Hepatocyte (in vitro differentiated cells): Measurements from ENCODE around the gene NPPC. TPM values are rescaled to one million over a fixed set of nuclear protein-coding genes. Genes with fewer than 3 reads are reported as not detected.

Experiments
- DNase-seq: peaks from one replicate; pipeline ENCODE4 v3.0.0-alpha.2; 2016; ENCODE audit warnings: low spot score
- H2AFZ ChIP-seq: fragments of 200-600 bp; sonication (generic); 2 replicates; pipeline ENCODE4 v1.6.0; 2016; ENCODE audit warnings: antibody characterized with exemption, mild to moderate bottlenecking
- H3K27ac ChIP-seq: fragments of 200-600 bp; sonication (generic); 2 replicates; pipeline ENCODE4 v1.5.1; 2016; ENCODE audit warnings: mild to moderate bottlenecking
- H3K27me3 ChIP-seq: fragments of 200-600 bp; sonication (generic); 2 replicates; pipeline ENCODE4 v1.6.1; 2016
- H3K36me3 ChIP-seq: fragments of 200-600 bp; sonication (generic); replicated peaks from 2 replicates; pipeline ENCODE4 v1.5.1; 2016; ENCODE audit warnings: low read depth; ENCODE audit not compliant: insufficient read depth
- H3K4me1 ChIP-seq: fragments of 200-600 bp; sonication (generic); 2 replicates; pipeline ENCODE4 v1.5.1; 2016; ENCODE audit warnings: mild to moderate bottlenecking, moderate library complexity; ENCODE audit not compliant: insufficient read depth
- H3K4me2 ChIP-seq: fragments of 200-600 bp; sonication (generic); 2 replicates; pipeline ENCODE4 v1.6.0; 2016
- H3K4me3 ChIP-seq: fragments of 200-600 bp; sonication (generic); 2 replicates; pipeline ENCODE4 v1.5.1; 2016; ENCODE audit warnings: mild to moderate bottlenecking
- H3K79me2 ChIP-seq: fragments of 200-600 bp; sonication (generic); 2 replicates; pipeline ENCODE4 v1.6.0; 2017; ENCODE audit warnings: mild to moderate bottlenecking
- H3K9me2 ChIP-seq: fragments of 200-600 bp; sonication (generic); replicated peaks from 2 replicates; pipeline ENCODE4 v1.6.0; 2017; ENCODE audit warnings: mild to moderate bottlenecking; ENCODE audit not compliant: insufficient read depth
- H3K9me3 ChIP-seq: fragments of 200-600 bp; sonication (generic); 2 replicates; pipeline ENCODE4 v1.5.1; 2016; ENCODE audit warnings: low read depth, mild to moderate bottlenecking
- H4K20me1 ChIP-seq: fragments of 200-600 bp; sonication (generic); 2 replicates; pipeline ENCODE4 v1.6.0; 2016; ENCODE audit warnings: mild to moderate bottlenecking; ENCODE audit not compliant: insufficient read depth, poor library complexity, severe bottlenecking
- CTCF ChIP-seq: fragments of 200-600 bp; sonication (generic); IDR thresholded peaks from 2 replicates; pipeline ENCODE4 v1.5.1; 2016; ENCODE audit warnings: antibody characterized with exemption, mild to moderate bottlenecking; ENCODE audit not compliant: poor library complexity
- EZH2 ChIP-seq: fragments of 200-600 bp; sonication (generic); IDR thresholded peaks from 2 replicates; pipeline ENCODE4 v1.6.1; 2016; ENCODE audit warnings: antibody characterized with exemption, mild to moderate bottlenecking, borderline replicate concordance
- EZH2phosphoT487 ChIP-seq: fragments of 200-600 bp; sonication (generic); IDR thresholded peaks from one replicate; pipeline ENCODE4 v1.6.1; 2018; ENCODE audit warnings: antibody characterized with exemption, mild to moderate bottlenecking, low read depth, moderate library complexity; ENCODE audit not compliant: unreplicated experiment, severe bottlenecking
- WGBS: methylation state at CpG from one replicate; pipeline ENCODE4 v1.1.6; 2016; ENCODE audit warnings: low lambda C conversion rate; ENCODE audit errors: missing lambda C conversion rate; 5-methylcytosine and 5-hydroxymethylcytosine counted together
- polyA plus RNA-seq: library from polyadenylated mRNA; unstranded; fragments of >200 nt; fragmentation: Nextera tagmentation; extraction: Ambion mirVana; gene quantifications from 2 replicates; pipeline ENCODE4 v1.2.1, GENCODE V29; 2016
- total RNA-seq: library from RNA; depleted of rRNA; stranded (reverse); fragments of >200 nt; gene quantifications from 2 replicates; pipeline ENCODE4 v1.2.3, GENCODE V29; 2014

NPPC gene
- total RNA-seq (not detected in 2 replicates), polyA plus RNA-seq (1.8 TPM in 1 of 2 replicates, not detected in the other)

- no peaks in the 10 kb centered on the region for H3K36me3 ChIP-seq
- peak within 1 kb of the TSS; percentile 100 for H3K4me2 ChIP-seq
- H3K27ac ChIP-seq, result no peak within 1 kb of the TSS
- H4K20me1 ChIP-seq, result no peaks in the 10 kb centered on the region
- DNase-seq, result peak; percentile 80
- peak; percentile 55 for TF ChIP-seq CTCF
- TF ChIP-seq EZH2, result peak; percentile 19
- no peak for TF ChIP-seq EZH2phosphoT487
- H3K4me3 ChIP-seq, result peak within 1 kb of the TSS; percentile 72
- no peaks in the 10 kb centered on the region for H3K9me3 ChIP-seq
- WGBS, result 3% methylated on average over 14 of the region's 54 CpGs
- H3K9me2 ChIP-seq, result no peaks in the 10 kb centered on the region
- peaks cover 69% of the 10 kb centered on the region for H3K27me3 ChIP-seq
- peak within 1 kb of the TSS; percentile 25 for H2AFZ ChIP-seq
- H3K79me2 ChIP-seq, result no peaks in the 10 kb centered on the region
- peaks cover 15% of the 10 kb centered on the region for H3K4me1 ChIP-seq
These were observed at the start of gene NPPC for GRCh38 chr2:231926180-231926741. NPPC (minus strand) TSS chr2:231926396; CDS start chr2:231926249, 147 bp downstream.

- Histone ChIP-seq H3K9me3 (no peaks in the 10 kb centered on the region), H3K4me3 (no peak overlapping the region), H4K20me1 (no peaks in the 10 kb centered on the region), H3K9me2 (no peaks in the 10 kb centered on the region), H3K36me3 (no peaks in the 10 kb centered on the region), H3K27ac (no peak overlapping the region), H3K79me2 (peaks cover 31% of the 10 kb centered on the region), H3K27me3 (no peaks in the 10 kb centered on the region), H2AFZ (no peak overlapping the region), H3K4me1 (no peaks in the 10 kb centered on the region), H3K4me2 (no peak overlapping the region)
- DNase-seq, result no peak
- WGBS, result 93% methylated on average over 2 of the region's 2 CpGs
- TF ChIP-seq EZH2phosphoT487 (no peak), CTCF (no peak), EZH2 (no peak)
These were observed 48.8 kb upstream of the NPPC start for GRCh38 chr2:231975001-231975400.

GRCh38 chr2:231970461-231970860 lies 44.3 kb upstream of the NPPC start:
- no peak overlapping the region for H3K27ac ChIP-seq
- H3K4me1 ChIP-seq, result no peaks in the 10 kb centered on the region
- H2AFZ ChIP-seq, result no peak overlapping the region
- no peak overlapping the region for H3K4me3 ChIP-seq
- H4K20me1 ChIP-seq, result no peaks in the 10 kb centered on the region
- WGBS, result 97% methylated on average over 3 of the region's 3 CpGs
- peaks cover 3% of the 10 kb centered on the region for H3K9me3 ChIP-seq
- no peak for DNase-seq
- no peak overlapping the region for H3K4me2 ChIP-seq
- H3K79me2 ChIP-seq, result peaks cover 62% of the 10 kb centered on the region
- no peaks in the 10 kb centered on the region for H3K27me3 ChIP-seq
- no peak for TF ChIP-seq EZH2
- TF ChIP-seq EZH2phosphoT487, result no peak
- no peak for TF ChIP-seq CTCF
- H3K9me2 ChIP-seq, result no peaks in the 10 kb centered on the region
- H3K36me3 ChIP-seq, result no peaks in the 10 kb centered on the region

GRCh38 chr2:231968820-231969219 lies 42.6 kb upstream of the NPPC start:
- peaks cover 74% of the 10 kb centered on the region for H3K79me2 ChIP-seq
- peaks cover 3% of the 10 kb centered on the region for H3K9me3 ChIP-seq
- H3K9me2 ChIP-seq, result no peaks in the 10 kb centered on the region
- H3K4me1 ChIP-seq, result no peaks in the 10 kb centered on the region
- H3K27me3 ChIP-seq, result no peaks in the 10 kb centered on the region
- H3K4me3 ChIP-seq, result no peak overlapping the region
- H3K36me3 ChIP-seq, result no peaks in the 10 kb centered on the region
- no peak for DNase-seq
- WGBS, result 98% methylated on average over 6 of the region's 6 CpGs
- no peak overlapping the region for H3K27ac ChIP-seq
- H2AFZ ChIP-seq, result no peak overlapping the region
- TF ChIP-seq EZH2, result no peak
- no peak for TF ChIP-seq EZH2phosphoT487
- no peak for TF ChIP-seq CTCF
- no peaks in the 10 kb centered on the region for H4K20me1 ChIP-seq
- no peak overlapping the region for H3K4me2 ChIP-seq
